GM23338 (cell line): ENCODE measurements around the gene SYNPO. TPM values are rescaled to one million over a fixed set of nuclear protein-coding genes. Genes with fewer than 3 reads are reported as not detected.

Experiments
- ATAC-seq: fragments of 200-7000 bp; cut with Tn5 transposase; 3 replicates; pipeline ENCODE4 v1.9.1; 2020
- DNase-seq: peaks from one replicate; pipeline ENCODE4 v3.0.0-alpha.2; 2015; ENCODE audit warnings: low spot score
- H2AFZ ChIP-seq: fragments of 200-600 bp; sonication (generic); 2 replicates; pipeline ENCODE4 v1.8.0; 2016; ENCODE audit warnings: antibody characterized with exemption, mild to moderate bottlenecking, moderate library complexity
- H3F3A ChIP-seq: fragments of 200-600 bp; sonication (generic); replicated peaks from 2 replicates; pipeline ENCODE4 v1.8.0; 2017; ENCODE audit warnings: antibody characterized with exemption, mixed run types, low read depth
- H3K27ac ChIP-seq: fragments of 200-600 bp; sonication (generic); 2 replicates; pipeline ENCODE4 v1.6.1; 2016; ENCODE audit warnings: low read depth
- H3K27me3 ChIP-seq: fragments of 200-600 bp; sonication (generic); 2 replicates; pipeline ENCODE4 v1.8.0; 2016; ENCODE audit warnings: mild to moderate bottlenecking, mixed run types, moderate library complexity; ENCODE audit not compliant: insufficient read depth
- H3K36me3 ChIP-seq: fragments of 200-600 bp; sonication (generic); 2 replicates; pipeline ENCODE4 v1.8.0; 2016; ENCODE audit warnings: mild to moderate bottlenecking; ENCODE audit not compliant: insufficient read depth
- H3K4me1 ChIP-seq: fragments of 200-600 bp; sonication (generic); 2 replicates; pipeline ENCODE4 v1.8.0; 2016; ENCODE audit warnings: mild to moderate bottlenecking, moderate library complexity; ENCODE audit not compliant: insufficient read depth
- H3K4me2 ChIP-seq: fragments of 200-600 bp; sonication (generic); 2 replicates; pipeline ENCODE4 v1.7.1; 2017; ENCODE audit warnings: mixed run types
- H3K4me3 ChIP-seq: fragments of 200-600 bp; sonication (generic); 2 replicates; pipeline ENCODE4 v1.6.1; 2016; ENCODE audit warnings: mixed run types
- H3K79me2 ChIP-seq: fragments of 200-600 bp; sonication (generic); replicated peaks from 2 replicates; pipeline ENCODE4 v1.8.0; 2017; ENCODE audit warnings: mild to moderate bottlenecking; ENCODE audit not compliant: insufficient read depth
- H3K9me2 ChIP-seq: fragments of 200-600 bp; sonication (generic); 2 replicates; pipeline ENCODE4 v1.8.0; 2017; ENCODE audit not compliant: insufficient read depth
- H4K20me1 ChIP-seq: fragments of 200-600 bp; sonication (generic); replicated peaks from 2 replicates; pipeline ENCODE4 v1.8.0; 2017; ENCODE audit warnings: mild to moderate bottlenecking; ENCODE audit not compliant: insufficient read depth
- H3K27ac Mint-ChIP-seq: 2 replicates; pipeline ENCODE4 v1.8.0; 2020; ENCODE audit warnings: inconsistent platforms, mild to moderate bottlenecking, moderate library complexity, mixed read lengths
- H3K27me3 Mint-ChIP-seq: 3 replicates; pipeline ENCODE4 v1.8.0; 2022; ENCODE audit warnings: low read depth, mild to moderate bottlenecking, moderate library complexity, mixed read lengths, inconsistent platforms; ENCODE audit not compliant: insufficient read depth, poor library complexity
- H3K36me3 Mint-ChIP-seq: 3 replicates; pipeline ENCODE4 v1.8.0; 2021; ENCODE audit warnings: low read depth, mild to moderate bottlenecking, inconsistent platforms, moderate library complexity, mixed read lengths
- H3K4me1 Mint-ChIP-seq: 3 replicates; pipeline ENCODE4 v1.8.0; 2020; ENCODE audit warnings: mild to moderate bottlenecking, inconsistent platforms, mixed read lengths
- H3K4me3 Mint-ChIP-seq: 3 replicates; pipeline ENCODE4 v1.8.0; 2021; ENCODE audit warnings: moderate library complexity, mild to moderate bottlenecking, inconsistent platforms, mixed read lengths
- H3K9me3 Mint-ChIP-seq: 3 replicates; pipeline ENCODE4 v1.8.0; 2020; ENCODE audit warnings: moderate library complexity, mild to moderate bottlenecking, inconsistent platforms, mixed read lengths
- CREB1 ChIP-seq: fragments of 250-450 bp; sonication (Bioruptor Pico); IDR thresholded peaks from 2 replicates; pipeline ENCODE4 v1.5.0; 2020; ENCODE audit warnings: low read depth, mild to moderate bottlenecking, moderate library complexity
- EZH2 ChIP-seq: fragments of 200-600 bp; sonication (generic); IDR thresholded peaks from one replicate; pipeline ENCODE4 v1.8.0; 2017; ENCODE audit warnings: antibody characterized with exemption, mild to moderate bottlenecking, low read depth; ENCODE audit not compliant: unreplicated experiment
- EZH2phosphoT487 ChIP-seq: fragments of 200-600 bp; sonication (generic); IDR thresholded peaks from one replicate; pipeline ENCODE4 v1.8.1; 2018; ENCODE audit warnings: antibody characterized with exemption; ENCODE audit not compliant: unreplicated experiment
- JUNB ChIP-seq: IDR thresholded peaks from one replicate; pipeline ENCODE4 v1.6.1; 2016; ENCODE audit warnings: antibody characterized with exemption; ENCODE audit not compliant: unreplicated experiment
- NANOG ChIP-seq: IDR thresholded peaks from 2 replicates; pipeline ENCODE4 v1.6.1; 2016; ENCODE audit warnings: antibody characterized with exemption, borderline replicate concordance
- POLR2AphosphoS5 ChIP-seq: IDR thresholded peaks from 2 replicates; pipeline ENCODE4 v1.6.1; 2016; ENCODE audit warnings: antibody characterized with exemption, low read depth
- REST ChIP-seq: IDR thresholded peaks from one replicate; pipeline ENCODE4 v1.6.1; 2018; ENCODE audit warnings: antibody characterized with exemption; ENCODE audit not compliant: unreplicated experiment
- ZNF331 ChIP-seq: fragments of 250-450 bp; sonication (Bioruptor Pico); IDR thresholded peaks from 2 replicates; pipeline ENCODE4 v1.5.0; 2020; ENCODE audit warnings: low read depth, mild to moderate bottlenecking, moderate library complexity
- polyA plus RNA-seq: library from polyadenylated mRNA; unstranded; fragments of >200 nt; fragmentation: Nextera tagmentation; extraction: Ambion mirVana; gene quantifications from 2 replicates; pipeline ENCODE4 v1.2.1, GENCODE V29; 2016
- total RNA-seq: library from RNA; depleted of rRNA; stranded (reverse); fragments of >200 nt; shearing (Covaris generic); gene quantifications from 2 replicates; pipeline ENCODE4 v1.2.3, GENCODE V29; 2014
- TF ChIP-seq, protein P1 (sequence below): IDR thresholded peaks from 2 replicates; pipeline ENCODE4 v1.6.1; 2016; ENCODE audit warnings: antibody characterized with exemption
- TF ChIP-seq, protein P2 (sequence below), 2 experiments: fragments of 200-600 bp in 1 of 2; sonication (generic) in 1 of 2; conservative IDR thresholded peaks; 2 replicates each; pipeline versions ENCODE4 v1.5.1 to v1.6.1; 2016 to 2017; ENCODE audit warnings: antibody characterized with exemption in 2 of 2, low read depth in 2 of 2, mild to moderate bottlenecking in 2 of 2, moderate library complexity in 1 of 2

Gene SYNPO
- total and polyA plus RNA-seq, 2 experiments from 2014 or later: 0.16 to 1.3 TPM

- H3K4me2 ChIP-seq: peak overlapping the region; percentile 96
- Mint-ChIP-seq H3K4me3 (peak overlapping the region; percentile 91), H3K27ac (peak overlapping the region; percentile 95), H3K36me3 (peaks cover 40% of the 10 kb centered on the region), H3K4me1 (peaks cover 35% of the 10 kb centered on the region), H3K27me3 (peaks cover 2% of the 10 kb centered on the region), H3K9me3 (peaks cover 4% of the 10 kb centered on the region; the same call in 1 of the 3 replicates)
- H3K79me2 ChIP-seq: peaks cover 19% of the 10 kb centered on the region
- TF ChIP-seq EZH2 (no peak), NANOG (peak; percentile 9; the same call in 1 of the 2 replicates), ZNF331 (CRISPR knock-in tag) (no peak), EZH2phosphoT487 (no peak), CREB1 (peak; percentile 40; the same call in 1 of the 2 replicates), JUNB (no peak), REST (no peak), POLR2AphosphoS5 (peak; percentile 66)
- TF ChIP-seq, protein P1, sequence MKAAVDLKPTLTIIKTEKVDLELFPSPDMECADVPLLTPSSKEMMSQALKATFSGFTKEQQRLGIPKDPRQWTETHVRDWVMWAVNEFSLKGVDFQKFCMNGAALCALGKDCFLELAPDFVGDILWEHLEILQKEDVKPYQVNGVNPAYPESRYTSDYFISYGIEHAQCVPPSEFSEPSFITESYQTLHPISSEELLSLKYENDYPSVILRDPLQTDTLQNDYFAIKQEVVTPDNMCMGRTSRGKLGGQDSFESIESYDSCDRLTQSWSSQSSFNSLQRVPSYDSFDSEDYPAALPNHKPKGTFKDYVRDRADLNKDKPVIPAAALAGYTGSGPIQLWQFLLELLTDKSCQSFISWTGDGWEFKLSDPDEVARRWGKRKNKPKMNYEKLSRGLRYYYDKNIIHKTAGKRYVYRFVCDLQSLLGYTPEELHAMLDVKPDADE: 0 out of 2 replicates have a peak, but pooled peaks have one; percentile 24
- TF ChIP-seq, protein P2, sequence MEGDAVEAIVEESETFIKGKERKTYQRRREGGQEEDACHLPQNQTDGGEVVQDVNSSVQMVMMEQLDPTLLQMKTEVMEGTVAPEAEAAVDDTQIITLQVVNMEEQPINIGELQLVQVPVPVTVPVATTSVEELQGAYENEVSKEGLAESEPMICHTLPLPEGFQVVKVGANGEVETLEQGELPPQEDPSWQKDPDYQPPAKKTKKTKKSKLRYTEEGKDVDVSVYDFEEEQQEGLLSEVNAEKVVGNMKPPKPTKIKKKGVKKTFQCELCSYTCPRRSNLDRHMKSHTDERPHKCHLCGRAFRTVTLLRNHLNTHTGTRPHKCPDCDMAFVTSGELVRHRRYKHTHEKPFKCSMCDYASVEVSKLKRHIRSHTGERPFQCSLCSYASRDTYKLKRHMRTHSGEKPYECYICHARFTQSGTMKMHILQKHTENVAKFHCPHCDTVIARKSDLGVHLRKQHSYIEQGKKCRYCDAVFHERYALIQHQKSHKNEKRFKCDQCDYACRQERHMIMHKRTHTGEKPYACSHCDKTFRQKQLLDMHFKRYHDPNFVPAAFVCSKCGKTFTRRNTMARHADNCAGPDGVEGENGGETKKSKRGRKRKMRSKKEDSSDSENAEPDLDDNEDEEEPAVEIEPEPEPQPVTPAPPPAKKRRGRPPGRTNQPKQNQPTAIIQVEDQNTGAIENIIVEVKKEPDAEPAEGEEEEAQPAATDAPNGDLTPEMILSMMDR (conservative IDR thresholded peaks at IDR 0.05; ENCODE audit: low read depth in 2 of 2): peak; percentile 12 to 26; a peak in 1 of 4 replicates
- DNase-seq: peak; percentile 90
- no peaks in the 10 kb centered on the region for H3K27me3 ChIP-seq
- peaks cover 27% of the 10 kb centered on the region for H3K4me1 ChIP-seq
- H3K9me2 ChIP-seq: no peaks in the 10 kb centered on the region
- H4K20me1 ChIP-seq: no peaks in the 10 kb centered on the region
- peak; percentile 76 for ATAC-seq
- H2AFZ ChIP-seq: peak overlapping the region; percentile 75
- peaks cover 26% of the 10 kb centered on the region for H3F3A ChIP-seq
- no peaks in the 10 kb centered on the region; the same call in 1 of the 2 replicates for H3K36me3 ChIP-seq
- peak overlapping the region; percentile 77 for H3K4me3 ChIP-seq
- H3K27ac ChIP-seq: peak overlapping the region; percentile 95
Observed at GRCh38 chr5:150672237-150672883, 31.9 kb downstream of the SYNPO start.
